Smooth muscle cell (in vitro differentiated cells): Measurements from ENCODE around the gene TUBB1. TPM values are rescaled to one million over a fixed set of nuclear protein-coding genes. Genes with fewer than 3 reads are reported as not detected.

Experiments
- DNase-seq: peaks from one replicate; lab custom pipeline; 2025; ENCODE audit not compliant: unreplicated experiment; lab: John Stamatoyannopoulos, UW
- H2AFZ ChIP-seq: fragments of 200-600 bp; sonication (generic); 2 replicates; pipeline ENCODE4 v1.6.0; 2016; ENCODE audit warnings: antibody characterized with exemption, low read depth, mild to moderate bottlenecking
- H3F3A ChIP-seq: fragments of 200-600 bp; sonication (generic); 2 replicates; pipeline ENCODE4 v1.6.0; 2017; ENCODE audit warnings: antibody characterized with exemption, low read depth
- H3K27ac ChIP-seq: fragments of 200-600 bp; sonication (generic); 2 replicates; pipeline ENCODE4 v1.5.1; 2016; ENCODE audit warnings: low read depth, mild to moderate bottlenecking
- H3K27me3 ChIP-seq: fragments of 200-600 bp; sonication (generic); 2 replicates; pipeline ENCODE4 v1.6.1; 2016; ENCODE audit warnings: low read depth, mild to moderate bottlenecking
- H3K36me3 ChIP-seq: fragments of 200-600 bp; sonication (generic); 2 replicates; pipeline ENCODE4 v1.5.1; 2016; ENCODE audit warnings: low read depth
- H3K4me1 ChIP-seq: fragments of 200-600 bp; sonication (generic); 2 replicates; pipeline ENCODE4 v1.5.1; 2016; ENCODE audit warnings: low read depth
- H3K4me2 ChIP-seq: fragments of 200-600 bp; sonication (generic); 2 replicates; pipeline ENCODE4 v1.6.0; 2016; ENCODE audit warnings: mild to moderate bottlenecking
- H3K4me3 ChIP-seq: fragments of 200-600 bp; sonication (generic); 2 replicates; pipeline ENCODE4 v1.5.1; 2016; ENCODE audit warnings: mild to moderate bottlenecking
- H3K79me2 ChIP-seq: fragments of 200-600 bp; sonication (generic); 2 replicates; pipeline ENCODE4 v1.6.0; 2016; ENCODE audit warnings: low read depth, mild to moderate bottlenecking
- H3K9ac ChIP-seq: fragments of 200-600 bp; sonication (generic); 2 replicates; pipeline ENCODE4 v1.6.0; 2016; ENCODE audit warnings: low read depth
- H3K9me3 ChIP-seq: fragments of 200-600 bp; sonication (generic); replicated peaks from 2 replicates; pipeline ENCODE4 v1.5.1; 2016; ENCODE audit warnings: low read depth
- H4K20me1 ChIP-seq: fragments of 200-600 bp; sonication (generic); 2 replicates; pipeline ENCODE4 v1.6.0; 2016; ENCODE audit warnings: low read depth
- WGBS: methylation state at CpG from one replicate; pipeline ENCODE4 v1.1.7; 2016; ENCODE audit warnings: low lambda C conversion rate; 5-methylcytosine and 5-hydroxymethylcytosine counted together
- polyA plus RNA-seq: library from polyadenylated mRNA; unstranded; fragments of >200 nt; fragmentation: Nextera tagmentation; extraction: Ambion mirVana; gene quantifications from 2 replicates; pipeline ENCODE4 v1.2.1, GENCODE V29; 2016
- total RNA-seq: library from RNA; depleted of rRNA; stranded (reverse); fragments of >200 nt; gene quantifications from 2 replicates; pipeline ENCODE4 v1.2.3, GENCODE V29; 2014
- TF ChIP-seq, protein P1 (sequence below): fragments of 200-600 bp; sonication (generic); IDR thresholded peaks from 2 replicates; pipeline ENCODE4 v1.5.1; 2017; ENCODE audit warnings: borderline replicate concordance, mild to moderate bottlenecking, antibody characterized with exemption; ENCODE audit not compliant: insufficient read depth, poor library complexity, severe bottlenecking

TUBB1 gene
- total and polyA plus RNA-seq, 2 experiments from 2014 or later, result 0.67 TPM; not detected in 1

DNA sequence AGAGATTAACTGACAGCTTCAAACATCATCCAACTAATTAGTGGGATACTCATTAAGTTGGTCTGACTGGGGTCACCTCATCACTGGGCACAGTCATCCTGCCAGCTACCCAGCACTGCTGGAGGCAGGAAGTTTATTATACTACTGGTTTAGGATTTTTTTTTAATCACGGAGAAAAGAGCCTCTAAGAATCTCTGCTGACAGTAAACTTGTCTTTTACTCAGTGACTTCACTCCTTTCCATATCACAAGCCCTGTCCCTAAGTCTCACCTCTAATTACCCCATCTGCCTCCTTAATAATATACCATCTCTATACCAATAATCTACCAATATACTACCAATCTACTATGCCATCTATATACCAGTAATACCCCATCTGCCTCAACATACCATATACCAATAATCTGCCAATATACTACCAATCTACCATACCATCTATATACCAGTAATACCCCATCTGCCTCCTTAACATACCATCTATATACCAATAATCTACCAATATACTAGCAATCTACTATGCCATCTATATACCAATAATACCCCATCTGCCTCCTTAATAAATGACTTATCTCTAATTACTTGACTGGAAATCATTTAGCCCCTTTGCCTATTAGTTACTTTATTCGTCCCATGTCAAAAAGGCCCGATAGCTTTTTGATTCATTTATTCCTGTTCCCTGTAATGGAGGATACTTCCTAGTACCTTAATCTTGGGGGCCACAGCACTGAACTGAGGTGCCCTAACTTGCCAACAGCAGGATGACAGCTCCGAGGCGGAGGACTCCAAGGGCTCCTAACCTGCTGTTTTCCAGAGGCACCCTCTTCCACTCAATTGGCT is 7.9 kb downstream of the TUBB1 start:
- H3K36me3 ChIP-seq, result peaks cover 3% of the 10 kb centered on the region
- peaks cover 71% of the 10 kb centered on the region for H3K79me2 ChIP-seq
- no peak overlapping the region for H3K4me3 ChIP-seq
- no peak for DNase-seq
- peaks cover 79% of the 10 kb centered on the region for H4K20me1 ChIP-seq
- peaks cover 22% of the 10 kb centered on the region for H3K4me1 ChIP-seq
- no peaks in the 10 kb centered on the region for H3K9me3 ChIP-seq
- H3K9ac ChIP-seq, result no peak overlapping the region
- TF ChIP-seq, protein P1, sequence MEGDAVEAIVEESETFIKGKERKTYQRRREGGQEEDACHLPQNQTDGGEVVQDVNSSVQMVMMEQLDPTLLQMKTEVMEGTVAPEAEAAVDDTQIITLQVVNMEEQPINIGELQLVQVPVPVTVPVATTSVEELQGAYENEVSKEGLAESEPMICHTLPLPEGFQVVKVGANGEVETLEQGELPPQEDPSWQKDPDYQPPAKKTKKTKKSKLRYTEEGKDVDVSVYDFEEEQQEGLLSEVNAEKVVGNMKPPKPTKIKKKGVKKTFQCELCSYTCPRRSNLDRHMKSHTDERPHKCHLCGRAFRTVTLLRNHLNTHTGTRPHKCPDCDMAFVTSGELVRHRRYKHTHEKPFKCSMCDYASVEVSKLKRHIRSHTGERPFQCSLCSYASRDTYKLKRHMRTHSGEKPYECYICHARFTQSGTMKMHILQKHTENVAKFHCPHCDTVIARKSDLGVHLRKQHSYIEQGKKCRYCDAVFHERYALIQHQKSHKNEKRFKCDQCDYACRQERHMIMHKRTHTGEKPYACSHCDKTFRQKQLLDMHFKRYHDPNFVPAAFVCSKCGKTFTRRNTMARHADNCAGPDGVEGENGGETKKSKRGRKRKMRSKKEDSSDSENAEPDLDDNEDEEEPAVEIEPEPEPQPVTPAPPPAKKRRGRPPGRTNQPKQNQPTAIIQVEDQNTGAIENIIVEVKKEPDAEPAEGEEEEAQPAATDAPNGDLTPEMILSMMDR, result no peak
- H3K27me3 ChIP-seq, result no peaks in the 10 kb centered on the region
- no peak overlapping the region for H2AFZ ChIP-seq
- H3K27ac ChIP-seq, result peak overlapping the region; percentile 38
- WGBS, result 99% methylated on average over 5 of the region's 5 CpGs
- H3K4me2 ChIP-seq, result no peak overlapping the region
- H3F3A ChIP-seq, result no peaks in the 10 kb centered on the region

DNA sequence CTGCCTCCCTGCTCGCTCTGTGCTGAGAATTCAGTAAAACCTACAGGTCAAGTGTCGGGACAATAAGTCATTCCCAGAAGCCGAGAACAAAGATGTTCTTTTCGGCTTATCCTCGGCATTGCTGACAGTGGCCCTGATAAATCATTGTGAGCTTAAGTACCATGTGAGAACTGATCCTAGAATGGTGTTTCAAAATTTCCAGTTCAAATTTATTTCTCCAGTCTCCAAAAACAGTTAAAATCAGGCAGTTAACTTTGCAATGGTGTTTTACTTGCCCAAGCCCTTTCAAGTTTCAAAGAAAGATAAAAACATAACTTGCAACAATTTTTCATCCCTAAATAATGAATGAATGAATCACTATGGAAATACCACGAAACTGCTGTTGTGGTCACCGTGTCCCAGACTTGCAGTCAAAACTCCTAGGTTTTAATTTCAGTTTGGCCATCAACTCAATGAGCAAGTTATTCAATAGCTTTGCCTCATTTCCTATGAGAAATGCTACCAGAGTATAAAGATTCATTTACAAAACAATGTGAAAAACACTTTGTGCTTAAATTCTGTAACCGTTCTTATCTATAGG is 8.6 kb downstream of the TUBB1 start:
- H3K79me2 ChIP-seq, result peaks cover 71% of the 10 kb centered on the region
- peaks cover 3% of the 10 kb centered on the region for H3K36me3 ChIP-seq
- no peak overlapping the region for H2AFZ ChIP-seq
- H3K27ac ChIP-seq, result peak overlapping the region; percentile 38
- peak overlapping the region; percentile 95 for H3K4me2 ChIP-seq
- WGBS, result 63% methylated on average over 8 of the region's 8 CpGs
- TF ChIP-seq, protein P1, result no peak
- peaks cover 72% of the 10 kb centered on the region for H4K20me1 ChIP-seq
- no peaks in the 10 kb centered on the region for H3K27me3 ChIP-seq
- H3K4me3 ChIP-seq, result no peak overlapping the region
- H3F3A ChIP-seq, result no peaks in the 10 kb centered on the region
- no peak for DNase-seq
- peaks cover 23% of the 10 kb centered on the region for H3K4me1 ChIP-seq
- no peak overlapping the region for H3K9ac ChIP-seq
- H3K9me3 ChIP-seq, result no peaks in the 10 kb centered on the region

DNA sequence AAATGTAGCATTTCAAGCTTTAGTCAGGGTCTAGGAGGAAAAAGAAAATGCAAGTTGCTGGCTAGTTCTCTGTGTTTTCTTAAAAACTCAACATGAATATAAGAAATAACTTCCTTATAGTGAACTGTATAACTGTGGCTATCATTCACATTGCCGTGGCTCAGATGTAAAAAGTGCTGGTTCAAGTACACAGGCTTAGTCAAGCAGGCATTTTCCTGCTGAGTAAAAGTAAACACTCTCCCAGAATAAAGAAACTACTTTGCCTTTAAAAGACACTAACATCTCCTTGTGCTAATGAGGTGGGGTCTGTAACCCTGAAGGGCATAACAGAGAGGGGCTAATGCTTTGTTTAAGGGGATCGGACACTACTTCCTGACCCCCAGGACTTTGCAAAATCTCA is 9.6 kb downstream of the TUBB1 start:
- Histone ChIP-seq H4K20me1 (peaks cover 63% of the 10 kb centered on the region), H3K27me3 (no peaks in the 10 kb centered on the region), H3K9ac (peak overlapping the region; percentile 25), H3K36me3 (peaks cover 3% of the 10 kb centered on the region), H3K4me1 (peaks cover 30% of the 10 kb centered on the region), H3K9me3 (no peaks in the 10 kb centered on the region), H3K4me3 (peak overlapping the region; percentile 27), H2AFZ (no peak overlapping the region), H3K27ac (peak overlapping the region; percentile 38), H3K79me2 (peaks cover 71% of the 10 kb centered on the region), H3F3A (peaks cover 9% of the 10 kb centered on the region), H3K4me2 (peak overlapping the region; percentile 95)
- 46% methylated on average over 2 of the region's 2 CpGs for WGBS
- DNase-seq, result no peak
- TF ChIP-seq, protein P1, result no peak
